GM20431 (cell line): ENCODE results near the gene MIDN.
"Not testable (repeated sequence)": the region's sequence is repeated elsewhere in the genome, so short reads cannot be mapped to it uniquely, and the experiment has no call there.

Experiments used
- in situ Hi-C: fragments of 300-500 bp; cut with MseI, MboI; formaldehyde crosslinking; loops from one replicate; pipeline ENCODE4 v1.15.0; 2020; ENCODE audit warnings: low sequenced_read_pairs; ENCODE audit not compliant: unreplicated experiment

The MIDN gene

DNA sequence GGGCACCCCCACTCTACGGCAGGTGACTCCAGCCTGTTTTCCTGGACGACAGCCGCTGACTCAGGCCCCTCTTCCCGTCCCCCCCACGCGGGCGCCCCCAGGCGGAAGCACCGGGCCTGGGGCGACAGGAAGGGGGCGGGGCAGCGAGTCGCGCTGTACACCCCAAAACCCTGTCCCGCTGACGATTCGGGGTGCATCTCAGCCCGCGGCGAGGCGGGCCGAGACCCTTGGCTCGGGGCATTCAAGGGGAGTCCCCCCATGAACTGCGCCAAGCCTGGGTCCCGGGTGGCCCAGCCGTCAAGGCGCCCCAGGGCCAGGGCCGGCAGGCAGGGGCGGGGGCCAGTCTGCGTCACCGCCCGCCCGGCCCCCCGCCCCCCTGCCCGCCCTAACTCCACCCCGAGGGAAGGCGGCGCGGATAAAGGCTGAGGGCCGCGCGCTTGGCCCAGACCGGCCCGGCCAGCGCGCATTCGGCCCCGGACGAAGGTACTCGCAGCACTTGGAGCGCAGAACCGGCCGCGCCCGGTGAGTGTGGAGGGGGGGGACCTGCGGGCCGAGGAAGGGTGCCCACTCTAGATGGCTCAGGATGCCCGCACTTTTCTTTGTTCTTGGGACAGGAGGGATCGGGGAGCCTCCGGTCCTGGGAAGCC, at the start of gene MIDN:
MIDN (plus strand) TSS at position 445 of the 647 bp plus-strand sequence. CDS start 1,714 bp downstream, outside the sequence.
- in situ Hi-C loops, result no loop called here

GRCh38 chr19:1199531-1199930, 48.9 kb upstream of the MIDN start:
- in situ Hi-C loops, result no loop called here

GRCh38 chr19:1200614-1201013, 47.8 kb upstream of the MIDN start:
- in situ Hi-C loops, result not testable (repeated sequence)

DNA sequence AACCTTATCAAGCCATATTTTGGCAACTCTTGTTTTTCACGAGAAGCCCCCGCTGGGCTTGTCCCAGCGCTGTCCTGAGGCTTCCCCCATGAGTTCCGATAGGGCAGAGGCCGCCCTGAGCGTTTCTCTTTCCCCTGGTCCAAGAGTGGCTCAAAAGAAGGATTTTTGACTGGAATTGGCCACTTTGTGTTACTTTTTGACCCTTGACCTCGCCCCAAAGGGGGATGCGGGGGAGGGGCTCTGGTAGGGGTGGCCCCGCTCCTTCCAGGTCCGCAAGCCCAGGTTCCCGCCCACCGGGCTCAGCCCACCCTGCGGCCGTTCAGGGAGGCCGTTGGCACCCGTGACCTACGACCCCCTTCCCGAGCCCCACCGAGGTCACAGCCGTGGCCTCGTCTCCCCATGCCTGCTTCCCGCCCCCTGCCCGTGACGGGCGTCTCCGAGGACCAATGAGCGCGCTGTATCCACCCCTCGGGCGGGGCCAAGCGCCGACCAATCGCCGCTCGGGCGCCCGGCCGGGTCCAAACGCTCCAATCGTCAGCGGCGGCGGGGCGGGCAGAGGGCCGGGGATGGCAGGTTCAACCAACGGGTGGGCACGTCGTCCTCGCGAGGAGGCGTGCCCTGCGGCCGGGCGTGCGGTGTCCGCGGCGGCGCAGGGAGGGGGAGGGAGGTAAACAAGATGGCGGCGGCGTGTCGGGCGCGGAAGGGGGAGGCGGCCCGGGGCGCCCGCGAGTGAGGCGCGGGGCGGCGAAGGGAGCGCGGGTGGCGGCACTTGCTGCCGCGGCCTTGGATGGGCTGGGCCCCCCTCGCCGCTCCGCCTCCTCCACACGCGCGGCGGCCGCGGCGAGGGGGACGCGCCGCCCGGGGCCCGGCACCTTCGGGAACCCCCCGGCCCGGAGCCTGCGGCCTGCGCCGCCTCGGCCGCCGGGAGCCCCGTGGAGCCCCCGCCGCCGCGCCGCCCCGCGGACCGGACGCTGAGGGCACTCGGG, 43.0 kb upstream of the MIDN start, which contains the start of gene STK11:
STK11 (plus strand) TSS at position 665 of the 986 bp plus-strand sequence. CDS start 1,136 bp downstream, outside the sequence.
- in situ Hi-C loops, result no loop called here

DNA sequence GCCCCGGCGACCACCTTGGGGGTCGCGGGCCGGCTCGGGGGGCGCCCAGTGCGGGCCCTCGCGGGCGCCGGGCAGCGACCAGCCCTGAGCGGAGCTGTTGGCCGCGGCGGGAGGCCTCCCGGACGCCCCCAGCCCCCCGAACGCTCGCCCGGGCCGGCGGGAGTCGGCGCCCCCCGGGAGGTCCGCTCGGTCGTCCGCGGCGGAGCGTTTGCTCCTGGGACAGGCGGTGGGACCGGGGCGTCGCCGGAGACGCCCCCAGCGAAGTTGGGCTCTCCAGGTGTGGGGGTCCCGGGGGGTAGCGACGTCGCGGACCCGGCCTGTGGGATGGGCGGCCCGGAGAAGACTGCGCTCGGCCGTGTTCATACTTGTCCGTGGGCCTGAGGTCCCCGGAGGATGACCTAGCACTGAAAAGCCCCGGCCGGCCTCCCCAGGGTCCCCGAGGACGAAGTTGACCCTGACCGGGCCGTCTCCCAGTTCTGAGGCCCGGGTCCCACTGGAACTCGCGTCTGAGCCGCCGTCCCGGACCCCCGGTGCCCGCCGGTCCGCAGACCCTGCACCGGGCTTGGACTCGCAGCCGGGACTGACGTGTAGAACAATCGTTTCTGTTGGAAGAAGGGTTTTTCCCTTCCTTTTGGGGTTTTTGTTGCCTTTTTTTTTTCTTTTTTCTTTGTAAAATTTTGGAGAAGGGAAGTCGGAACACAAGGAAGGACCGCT, 42.1 kb upstream of the MIDN start:
- in situ Hi-C loops, result no loop called here

GRCh38 chr19:1206864-1207450, 41.4 kb upstream of the MIDN start:
- in situ Hi-C loops, result no loop called here

DNA sequence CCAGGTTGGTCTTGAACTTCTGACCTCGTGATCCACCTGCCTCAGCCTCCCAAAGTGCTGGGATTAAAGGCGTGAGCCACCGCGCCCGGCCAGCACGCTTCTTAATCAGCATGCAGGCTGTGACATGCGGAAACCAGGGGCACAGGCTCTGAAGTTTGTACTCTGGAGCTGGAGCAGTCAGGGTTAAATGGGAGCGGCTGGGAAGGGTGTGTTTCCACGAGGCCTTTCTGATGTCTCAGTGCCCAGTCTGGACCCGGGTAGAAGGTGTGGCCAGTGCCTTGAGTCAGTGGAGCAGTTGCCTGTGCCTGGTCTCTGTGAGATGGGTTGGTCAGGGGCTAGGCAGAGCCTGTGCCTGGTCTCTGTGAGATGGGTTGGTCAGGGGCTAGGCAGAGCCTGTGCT, 39.6 kb upstream of the MIDN start:
- in situ Hi-C loops, result not testable (repeated sequence)

DNA sequence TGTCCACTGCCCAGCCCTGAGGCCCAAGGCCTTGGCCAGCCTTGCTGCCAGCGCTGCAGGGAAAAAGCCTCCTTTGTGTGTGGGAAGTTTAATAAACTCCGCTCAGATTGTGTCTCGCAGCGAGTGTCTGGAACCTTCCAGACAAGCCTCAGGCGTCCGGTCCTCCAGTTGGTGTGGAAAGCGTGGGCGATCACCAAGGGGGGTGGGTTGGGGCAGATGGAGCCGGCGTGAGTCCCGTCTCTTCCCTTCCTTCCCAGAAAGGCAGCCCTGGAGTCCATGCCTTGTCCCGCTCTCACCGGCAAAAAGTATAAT, 38.2 kb upstream of the MIDN start:
- in situ Hi-C loops, result no loop called here

GRCh38 chr19:1211494-1212234, 36.7 kb upstream of the MIDN start:
- in situ Hi-C loops, result no loop called here

DNA sequence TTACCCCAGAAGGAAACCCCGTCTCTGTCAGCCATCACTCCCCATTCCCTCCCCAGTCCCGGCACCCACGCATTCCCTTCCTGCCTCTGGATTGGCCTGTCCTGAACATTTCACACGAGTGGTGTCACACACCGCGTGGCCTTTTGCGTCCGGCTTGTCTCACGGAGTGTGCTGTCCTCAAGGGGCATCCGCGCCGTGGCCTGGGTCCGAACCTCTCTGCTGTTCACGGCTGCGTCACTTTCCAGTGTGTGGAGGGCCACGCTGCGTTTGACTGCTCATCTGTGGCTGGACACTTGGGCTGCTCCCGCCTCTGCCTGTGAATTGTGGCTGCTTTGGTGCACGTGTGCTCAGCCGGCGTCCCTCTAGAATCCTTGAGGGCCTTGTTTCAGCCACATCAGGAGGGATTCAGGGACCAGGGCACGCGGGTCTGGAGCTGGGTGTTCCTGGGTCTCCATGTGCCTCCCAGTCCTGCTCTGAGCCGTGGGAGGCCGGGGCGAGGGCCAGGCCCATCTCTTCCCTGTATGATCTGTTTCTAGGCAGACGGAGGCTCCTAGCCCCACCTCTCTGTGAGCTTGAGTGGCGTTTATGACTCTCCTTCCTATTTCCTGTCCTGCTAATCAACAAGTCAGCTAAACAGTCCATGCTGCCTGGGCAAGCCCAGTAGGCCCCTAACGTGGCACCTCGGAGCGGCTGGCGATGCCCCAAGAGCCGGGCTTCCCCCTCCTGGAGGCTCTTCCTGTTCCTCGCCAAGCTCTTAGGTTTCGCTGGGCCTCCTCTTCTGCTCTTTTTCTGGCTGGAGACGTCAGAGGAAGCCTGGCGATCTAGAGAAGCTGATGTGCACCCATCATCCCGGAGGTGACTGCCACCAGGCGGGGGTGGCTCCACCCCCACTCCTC, 34.7 kb upstream of the MIDN start:
- in situ Hi-C loops, result no loop called here

DNA sequence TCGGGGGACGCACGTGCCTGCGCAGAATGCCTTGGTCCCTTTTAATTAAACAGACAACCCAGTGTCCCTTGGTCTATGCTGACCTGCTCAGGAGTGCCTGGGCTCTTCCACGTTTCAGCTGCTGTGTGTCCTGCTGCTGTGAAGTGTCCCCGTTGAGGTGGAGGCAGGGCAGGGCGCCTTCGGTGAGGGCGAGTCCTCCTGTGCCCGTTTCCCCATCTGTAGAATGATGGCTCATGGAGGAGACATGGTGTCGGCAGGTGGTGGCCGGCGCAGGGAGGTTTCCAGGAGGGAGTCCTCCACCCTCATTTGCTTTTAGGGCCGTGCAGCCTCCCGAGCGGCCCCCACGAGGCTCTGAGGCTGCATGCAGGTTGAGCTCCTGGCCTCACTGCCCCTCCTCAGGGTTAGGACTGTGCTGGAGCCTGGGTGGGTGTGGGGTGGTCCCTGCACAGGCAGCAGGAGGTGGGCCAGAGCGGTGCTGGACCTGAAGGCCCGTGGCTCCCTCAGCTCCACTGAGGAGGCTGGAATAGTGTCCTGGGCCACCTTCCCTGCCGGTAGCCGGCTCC, 34.0 kb upstream of the MIDN start:
- in situ Hi-C loops, result no loop called here

DNA sequence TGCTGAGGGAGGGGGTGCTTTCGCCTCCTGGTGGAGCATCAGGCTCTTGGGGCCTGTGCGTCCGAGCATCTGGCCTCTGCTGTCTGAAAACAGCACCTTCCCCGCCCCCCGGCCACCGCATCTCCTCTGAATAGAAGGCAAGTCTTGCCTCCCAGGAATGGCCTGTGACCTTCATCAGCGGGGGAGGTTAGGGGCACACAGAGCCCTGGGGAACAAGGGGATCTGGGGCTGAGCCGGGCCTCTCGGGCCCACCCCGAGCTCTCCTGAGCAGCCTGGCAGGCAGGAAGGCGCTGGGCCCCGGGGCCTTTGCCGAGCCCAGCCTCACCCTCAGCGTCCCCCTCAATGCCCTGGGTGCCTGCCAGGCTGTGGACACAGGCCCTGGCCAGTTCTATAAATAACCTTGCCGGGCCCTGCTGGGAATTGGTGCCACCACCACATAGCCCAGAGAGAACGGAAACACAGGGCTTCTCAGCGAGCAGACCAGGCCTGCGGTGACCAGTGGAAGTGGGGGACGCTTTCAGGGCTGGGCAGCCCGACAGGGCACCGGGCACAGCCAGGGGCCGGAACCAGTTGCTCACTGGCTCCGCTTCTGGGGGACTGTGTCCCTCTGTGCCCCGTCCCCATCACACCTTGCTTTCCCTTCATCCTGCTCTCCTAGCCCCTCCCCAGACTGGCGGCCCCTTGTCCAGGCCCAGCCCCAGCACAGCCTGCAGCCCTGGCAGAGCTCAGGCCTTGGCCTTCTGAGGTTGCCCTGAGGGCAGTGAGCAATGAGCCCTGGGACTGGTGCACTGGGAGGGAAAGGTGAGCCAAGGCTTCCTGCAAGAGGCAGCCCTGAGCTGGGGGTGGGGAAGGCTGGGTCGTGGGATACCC, 33.3 kb upstream of the MIDN start:
- in situ Hi-C loops, result no loop called here

GRCh38 chr19:1216756-1217155, 31.6 kb upstream of the MIDN start:
- in situ Hi-C loops, result no loop called here

- in situ Hi-C loops, result no loop called here
These were observed 31.0 kb upstream of the MIDN start for GRCh38 chr19:1217366-1217765.

DNA sequence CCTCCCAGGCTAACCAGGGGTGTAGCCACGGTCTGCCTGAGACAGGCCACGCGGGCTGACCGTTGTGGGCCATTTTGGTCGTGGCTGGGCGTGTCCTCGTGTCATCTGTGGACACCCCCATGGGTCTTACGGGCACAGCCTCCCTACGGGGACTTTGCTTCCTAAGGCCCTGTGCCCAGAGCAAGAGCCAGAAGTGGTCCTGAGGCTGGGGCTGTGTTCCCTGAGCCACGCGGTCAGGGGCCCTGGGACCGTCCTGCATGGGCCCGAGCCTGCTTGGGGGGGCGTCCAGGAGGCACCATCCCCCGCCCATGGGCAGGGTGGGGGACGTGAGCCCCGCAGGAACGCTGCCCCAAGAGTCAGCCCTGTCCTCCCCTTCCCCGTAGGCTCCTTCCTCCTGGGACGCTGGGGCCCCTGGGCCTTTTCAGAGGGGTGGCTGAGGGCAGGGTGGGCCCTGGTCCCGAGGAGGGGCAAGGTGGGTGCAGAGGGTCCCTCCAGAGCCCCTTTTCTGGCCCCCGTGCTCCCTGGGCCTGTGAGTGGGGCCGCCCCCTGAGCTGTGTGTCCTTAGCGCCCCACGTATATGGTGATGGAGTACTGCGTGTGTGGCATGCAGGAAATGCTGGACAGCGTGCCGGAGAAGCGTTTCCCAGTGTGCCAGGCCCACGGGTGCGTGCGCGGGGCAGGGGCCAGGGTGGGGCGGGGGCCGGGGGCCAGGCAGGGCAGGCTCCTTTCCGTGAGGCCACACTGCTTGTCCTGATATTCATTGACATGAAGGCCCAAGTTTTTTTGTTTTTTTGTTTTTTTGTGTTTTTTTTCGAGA, 29.4 kb upstream of the MIDN start:
- in situ Hi-C loops, result no loop called here

DNA sequence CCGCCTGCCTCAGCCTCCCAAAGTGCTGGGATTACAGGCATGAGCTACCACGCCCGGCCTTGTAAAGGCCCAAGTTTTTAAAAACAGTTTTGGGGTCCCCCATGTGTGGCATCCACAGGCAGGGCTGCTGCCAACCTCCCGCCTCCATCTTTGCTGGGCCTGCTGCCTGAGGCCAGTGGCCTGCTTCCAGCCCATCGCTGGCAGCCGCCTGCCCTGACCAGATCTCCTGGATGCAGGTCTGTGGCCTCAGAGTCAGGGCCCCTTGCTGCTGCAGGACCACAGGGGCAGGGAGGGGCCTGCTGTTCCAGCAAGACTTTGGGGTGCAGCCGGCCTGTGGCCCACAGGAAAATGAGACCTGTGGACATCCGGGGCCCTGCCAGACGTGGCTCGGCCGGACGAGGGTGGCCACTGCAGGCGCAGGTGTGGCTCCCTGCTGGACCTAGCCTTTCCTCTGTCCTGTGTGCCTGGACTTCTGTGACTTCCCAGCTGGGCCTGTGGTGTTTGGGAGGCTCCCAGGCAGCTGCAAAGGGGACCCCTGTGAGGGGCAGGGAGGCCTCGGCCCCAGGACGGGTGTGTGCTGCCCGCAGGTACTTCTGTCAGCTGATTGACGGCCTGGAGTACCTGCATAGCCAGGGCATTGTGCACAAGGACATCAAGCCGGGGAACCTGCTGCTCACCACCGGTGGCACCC, 28.5 kb upstream of the MIDN start:
- in situ Hi-C loops, result no loop called here
